Hepatocyte (in vitro differentiated cells): ENCODE measurements around the gene DBH. TPM values are rescaled to one million over a fixed set of nuclear protein-coding genes. Genes with fewer than 3 reads are reported as not detected.

Experiments
- DNase-seq: peaks from one replicate; pipeline ENCODE4 v3.0.0-alpha.2; 2016; ENCODE audit warnings: low spot score
- H2AFZ ChIP-seq: fragments of 200-600 bp; sonication (generic); 2 replicates; pipeline ENCODE4 v1.6.0; 2016; ENCODE audit warnings: antibody characterized with exemption, mild to moderate bottlenecking
- H3K27ac ChIP-seq: fragments of 200-600 bp; sonication (generic); 2 replicates; pipeline ENCODE4 v1.5.1; 2016; ENCODE audit warnings: mild to moderate bottlenecking
- H3K27me3 ChIP-seq: fragments of 200-600 bp; sonication (generic); 2 replicates; pipeline ENCODE4 v1.6.1; 2016
- H3K36me3 ChIP-seq: fragments of 200-600 bp; sonication (generic); replicated peaks from 2 replicates; pipeline ENCODE4 v1.5.1; 2016; ENCODE audit warnings: low read depth; ENCODE audit not compliant: insufficient read depth
- H3K4me1 ChIP-seq: fragments of 200-600 bp; sonication (generic); 2 replicates; pipeline ENCODE4 v1.5.1; 2016; ENCODE audit warnings: mild to moderate bottlenecking, moderate library complexity; ENCODE audit not compliant: insufficient read depth
- H3K4me2 ChIP-seq: fragments of 200-600 bp; sonication (generic); 2 replicates; pipeline ENCODE4 v1.6.0; 2016
- H3K4me3 ChIP-seq: fragments of 200-600 bp; sonication (generic); 2 replicates; pipeline ENCODE4 v1.5.1; 2016; ENCODE audit warnings: mild to moderate bottlenecking
- H3K79me2 ChIP-seq: fragments of 200-600 bp; sonication (generic); 2 replicates; pipeline ENCODE4 v1.6.0; 2017; ENCODE audit warnings: mild to moderate bottlenecking
- H3K9me2 ChIP-seq: fragments of 200-600 bp; sonication (generic); replicated peaks from 2 replicates; pipeline ENCODE4 v1.6.0; 2017; ENCODE audit warnings: mild to moderate bottlenecking; ENCODE audit not compliant: insufficient read depth
- H3K9me3 ChIP-seq: fragments of 200-600 bp; sonication (generic); 2 replicates; pipeline ENCODE4 v1.5.1; 2016; ENCODE audit warnings: low read depth, mild to moderate bottlenecking
- H4K20me1 ChIP-seq: fragments of 200-600 bp; sonication (generic); 2 replicates; pipeline ENCODE4 v1.6.0; 2016; ENCODE audit warnings: mild to moderate bottlenecking; ENCODE audit not compliant: insufficient read depth, poor library complexity, severe bottlenecking
- EZH2 ChIP-seq: fragments of 200-600 bp; sonication (generic); IDR thresholded peaks from 2 replicates; pipeline ENCODE4 v1.6.1; 2016; ENCODE audit warnings: antibody characterized with exemption, mild to moderate bottlenecking, borderline replicate concordance
- EZH2phosphoT487 ChIP-seq: fragments of 200-600 bp; sonication (generic); IDR thresholded peaks from one replicate; pipeline ENCODE4 v1.6.1; 2018; ENCODE audit warnings: antibody characterized with exemption, mild to moderate bottlenecking, low read depth, moderate library complexity; ENCODE audit not compliant: unreplicated experiment, severe bottlenecking
- WGBS: methylation state at CpG from one replicate; pipeline ENCODE4 v1.1.6; 2016; ENCODE audit warnings: low lambda C conversion rate; ENCODE audit errors: missing lambda C conversion rate; 5-methylcytosine and 5-hydroxymethylcytosine counted together
- polyA plus RNA-seq: library from polyadenylated mRNA; unstranded; fragments of >200 nt; fragmentation: Nextera tagmentation; extraction: Ambion mirVana; gene quantifications from 2 replicates; pipeline ENCODE4 v1.2.1, GENCODE V29; 2016
- total RNA-seq: library from RNA; depleted of rRNA; stranded (reverse); fragments of >200 nt; gene quantifications from 2 replicates; pipeline ENCODE4 v1.2.3, GENCODE V29; 2014
- TF ChIP-seq, protein P1 (sequence below): fragments of 200-600 bp; sonication (generic); IDR thresholded peaks from 2 replicates; pipeline ENCODE4 v1.5.1; 2016; ENCODE audit warnings: antibody characterized with exemption, mild to moderate bottlenecking; ENCODE audit not compliant: poor library complexity

The DBH gene
- total and polyA plus RNA-seq, 2 experiments from 2014 or later = 0.44 TPM; not detected in 1

DNA sequence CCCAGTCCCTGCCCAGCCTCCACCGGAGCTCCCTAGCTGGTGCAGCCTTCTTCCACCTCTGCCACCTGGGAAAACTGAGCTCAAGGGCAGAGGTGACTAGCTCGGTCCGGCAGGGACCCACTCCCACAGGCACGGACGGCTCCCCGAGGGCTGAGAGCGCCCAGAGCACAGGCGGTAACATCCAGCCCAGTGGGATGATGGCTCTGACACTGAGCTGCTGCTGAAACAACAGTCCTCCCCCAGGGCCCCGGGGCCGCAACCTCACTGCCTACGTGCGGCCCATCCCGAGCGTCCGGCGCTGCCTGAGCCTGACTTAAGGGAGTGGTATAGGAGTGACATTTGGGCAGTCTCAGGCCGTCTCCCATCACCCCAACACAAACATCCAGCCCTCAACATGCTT is 30.7 kb upstream of the DBH start:
- TF ChIP-seq, protein P1, sequence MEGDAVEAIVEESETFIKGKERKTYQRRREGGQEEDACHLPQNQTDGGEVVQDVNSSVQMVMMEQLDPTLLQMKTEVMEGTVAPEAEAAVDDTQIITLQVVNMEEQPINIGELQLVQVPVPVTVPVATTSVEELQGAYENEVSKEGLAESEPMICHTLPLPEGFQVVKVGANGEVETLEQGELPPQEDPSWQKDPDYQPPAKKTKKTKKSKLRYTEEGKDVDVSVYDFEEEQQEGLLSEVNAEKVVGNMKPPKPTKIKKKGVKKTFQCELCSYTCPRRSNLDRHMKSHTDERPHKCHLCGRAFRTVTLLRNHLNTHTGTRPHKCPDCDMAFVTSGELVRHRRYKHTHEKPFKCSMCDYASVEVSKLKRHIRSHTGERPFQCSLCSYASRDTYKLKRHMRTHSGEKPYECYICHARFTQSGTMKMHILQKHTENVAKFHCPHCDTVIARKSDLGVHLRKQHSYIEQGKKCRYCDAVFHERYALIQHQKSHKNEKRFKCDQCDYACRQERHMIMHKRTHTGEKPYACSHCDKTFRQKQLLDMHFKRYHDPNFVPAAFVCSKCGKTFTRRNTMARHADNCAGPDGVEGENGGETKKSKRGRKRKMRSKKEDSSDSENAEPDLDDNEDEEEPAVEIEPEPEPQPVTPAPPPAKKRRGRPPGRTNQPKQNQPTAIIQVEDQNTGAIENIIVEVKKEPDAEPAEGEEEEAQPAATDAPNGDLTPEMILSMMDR = no peak
- no peaks in the 10 kb centered on the region for H3K9me3 ChIP-seq

DNA sequence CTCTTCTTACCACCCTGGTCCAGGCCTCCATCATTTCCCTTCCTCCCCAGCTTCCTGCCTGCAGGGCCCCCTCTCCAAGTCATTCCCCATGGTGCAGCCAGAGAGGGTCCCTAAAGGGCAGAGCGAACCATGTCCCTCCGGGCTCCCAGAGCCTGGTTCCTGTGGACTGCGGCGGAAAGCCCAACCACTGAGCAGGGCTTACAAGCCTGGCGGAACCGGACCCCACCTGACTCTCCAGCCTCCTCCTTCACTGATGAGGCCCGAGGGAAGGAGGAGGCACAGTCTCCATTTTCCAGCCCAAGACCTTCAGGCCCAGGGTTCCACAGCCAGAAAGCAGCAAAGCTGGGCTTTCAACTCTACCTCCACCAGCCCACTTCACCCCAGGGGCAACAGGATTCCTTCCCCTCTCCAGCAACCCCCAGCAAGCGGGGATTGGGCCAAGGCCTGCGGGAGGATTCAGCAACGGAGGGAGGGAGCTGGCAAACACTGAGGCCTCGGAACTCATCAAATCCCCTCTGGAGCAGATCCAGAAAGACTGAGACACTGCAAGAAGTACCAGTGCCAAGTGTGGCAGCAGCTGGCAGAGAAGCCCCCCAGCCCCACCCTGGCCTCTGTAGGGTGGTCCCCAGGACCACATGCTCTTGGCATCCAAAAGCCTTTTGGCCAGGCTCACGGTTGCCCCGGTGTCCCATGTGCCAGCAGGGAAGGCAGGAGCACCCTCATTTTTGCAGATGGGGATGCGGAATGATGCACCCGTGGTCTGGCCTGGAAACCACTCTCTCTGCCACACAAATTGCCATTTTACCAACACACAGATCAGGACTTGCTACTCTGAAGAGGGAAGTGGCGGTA is 30.1 kb upstream of the DBH start:
- Histone ChIP-seq H3K4me1 (no peaks in the 10 kb centered on the region), H3K9me2 (no peaks in the 10 kb centered on the region), H2AFZ (no peak overlapping the region), H3K36me3 (no peaks in the 10 kb centered on the region), H3K4me2 (no peak overlapping the region), H3K79me2 (no peaks in the 10 kb centered on the region), H3K27ac (no peak overlapping the region), H3K27me3 (peaks cover 26% of the 10 kb centered on the region), H4K20me1 (no peaks in the 10 kb centered on the region), H3K9me3 (no peaks in the 10 kb centered on the region), H3K4me3 (no peak overlapping the region)
- TF ChIP-seq, protein P1 = no peak
- TF ChIP-seq EZH2 = no peak
- no peak for TF ChIP-seq EZH2phosphoT487
- DNase-seq = no peak
- 83% methylated on average over 15 of the region's 16 CpGs for WGBS

More for the DNA sequence above, 30.7 kb upstream of the DBH start:
- WGBS = 95% methylated on average over 16 of the region's 17 CpGs
- H3K27me3 ChIP-seq = peaks cover 22% of the 10 kb centered on the region
- H3K4me1 ChIP-seq = no peaks in the 10 kb centered on the region
- H3K79me2 ChIP-seq = no peaks in the 10 kb centered on the region
- DNase-seq = no peak
- no peaks in the 10 kb centered on the region for H3K9me2 ChIP-seq
- H3K4me3 ChIP-seq = no peak overlapping the region
- H3K27ac ChIP-seq = no peak overlapping the region
- no peak overlapping the region for H3K4me2 ChIP-seq
- H2AFZ ChIP-seq = no peak overlapping the region
- no peaks in the 10 kb centered on the region for H4K20me1 ChIP-seq
- H3K36me3 ChIP-seq = no peaks in the 10 kb centered on the region

DNA sequence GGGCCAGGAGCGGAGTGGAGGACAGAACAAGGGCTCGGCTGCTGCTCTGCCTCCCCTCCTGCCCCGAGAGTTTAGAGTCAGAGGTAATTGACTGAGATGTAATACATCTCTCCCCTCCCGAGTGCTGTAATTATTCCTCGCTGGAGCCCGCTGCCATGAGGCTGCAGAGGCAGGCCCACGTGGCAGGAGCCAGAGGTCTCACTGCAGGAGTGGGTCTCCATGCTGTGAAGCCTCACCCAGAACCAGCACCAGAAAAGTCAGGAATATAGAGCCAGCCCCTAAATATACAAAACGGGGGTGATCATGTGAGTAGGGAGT is 29.5 kb upstream of the DBH start:
- peaks cover 32% of the 10 kb centered on the region for H3K27me3 ChIP-seq
- H2AFZ ChIP-seq = no peak overlapping the region
- no peak overlapping the region for H3K4me2 ChIP-seq
- no peaks in the 10 kb centered on the region for H3K9me3 ChIP-seq
- no peak for DNase-seq
- H4K20me1 ChIP-seq = no peaks in the 10 kb centered on the region
- H3K79me2 ChIP-seq = no peaks in the 10 kb centered on the region
- no peaks in the 10 kb centered on the region for H3K36me3 ChIP-seq
- H3K4me1 ChIP-seq = no peaks in the 10 kb centered on the region
- no peak overlapping the region for H3K4me3 ChIP-seq
- no peak overlapping the region for H3K27ac ChIP-seq
- H3K9me2 ChIP-seq = no peaks in the 10 kb centered on the region
- TF ChIP-seq EZH2 (no peak), EZH2phosphoT487 (no peak)
- TF ChIP-seq, protein P1 = no peak
- 63% methylated on average over 8 of the region's 8 CpGs for WGBS
